ENCODE results near the gene HNRNPH3. TPM values are rescaled to one million over a fixed set of nuclear protein-coding genes. Genes with fewer than 3 reads are reported as not detected.

The HNRNPH3 gene
- total and polyA plus RNA-seq, 10 donors: 43.2 to 142 (median 101) TPM

DNA sequence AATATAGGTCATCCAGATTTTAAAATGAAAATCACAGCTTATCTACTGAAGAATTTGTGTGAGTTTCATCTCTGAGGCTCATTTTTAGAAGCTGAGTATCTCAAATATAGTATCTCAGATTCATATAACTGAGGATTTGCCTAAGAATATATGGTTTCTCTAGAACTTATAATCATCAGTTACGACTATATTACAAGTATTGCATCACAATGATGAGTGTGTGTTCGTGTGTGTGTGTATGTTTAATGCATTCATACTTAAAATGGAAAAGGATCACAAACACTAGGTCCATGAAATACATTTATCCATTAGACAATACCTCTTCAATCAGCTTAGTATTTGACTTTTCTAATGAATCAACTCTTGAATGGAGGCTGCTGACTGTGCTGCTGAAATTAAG, 53.9 kb downstream of the HNRNPH3 start:
- Histone ChIP-seq H3K27ac (no peak overlapping the region), H3K27me3 (replicated peaks in 1 of 7) (no peaks in the 10 kb centered on the region), H3K36me3 (peaks cover 3 to 100% (median 73%) of the 10 kb centered on the region in 6 donors), H3K4me1 (no peaks in the 10 kb centered on the region), H3K4me3 (no peak overlapping the region), H3K9me3 (no peaks in the 10 kb centered on the region)
- DNase-seq: no peak
- TF ChIP-seq POLR2AphosphoS5 (IDR thresholded peaks at IDR 0.05) (no peak), POLR2A (IDR thresholded peaks at IDR 0.05) (no peak)
- TF ChIP-seq, protein P1, sequence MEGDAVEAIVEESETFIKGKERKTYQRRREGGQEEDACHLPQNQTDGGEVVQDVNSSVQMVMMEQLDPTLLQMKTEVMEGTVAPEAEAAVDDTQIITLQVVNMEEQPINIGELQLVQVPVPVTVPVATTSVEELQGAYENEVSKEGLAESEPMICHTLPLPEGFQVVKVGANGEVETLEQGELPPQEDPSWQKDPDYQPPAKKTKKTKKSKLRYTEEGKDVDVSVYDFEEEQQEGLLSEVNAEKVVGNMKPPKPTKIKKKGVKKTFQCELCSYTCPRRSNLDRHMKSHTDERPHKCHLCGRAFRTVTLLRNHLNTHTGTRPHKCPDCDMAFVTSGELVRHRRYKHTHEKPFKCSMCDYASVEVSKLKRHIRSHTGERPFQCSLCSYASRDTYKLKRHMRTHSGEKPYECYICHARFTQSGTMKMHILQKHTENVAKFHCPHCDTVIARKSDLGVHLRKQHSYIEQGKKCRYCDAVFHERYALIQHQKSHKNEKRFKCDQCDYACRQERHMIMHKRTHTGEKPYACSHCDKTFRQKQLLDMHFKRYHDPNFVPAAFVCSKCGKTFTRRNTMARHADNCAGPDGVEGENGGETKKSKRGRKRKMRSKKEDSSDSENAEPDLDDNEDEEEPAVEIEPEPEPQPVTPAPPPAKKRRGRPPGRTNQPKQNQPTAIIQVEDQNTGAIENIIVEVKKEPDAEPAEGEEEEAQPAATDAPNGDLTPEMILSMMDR (IDR thresholded peaks at IDR 0.05 in 8 of 11, conservative IDR thresholded peaks at IDR 0.05 in 3 of 11): no peak
- intact Hi-C loops (cut with DNase I; ENCODE audit: low total_unique reads): no loop called here
- 76 to 91% (median 88%) methylated on average over 2 of the region's 2 CpGs for WGBS, 5 donors

Other genes with a start within 250 kb of the HNRNPH3 start
- gene MYPN, start 222.6 kb upstream of the HNRNPH3 start, total RNA-seq: under 1 TPM in 3 of 7 donors, not detected in 4; 0.06 to 0.94 (median 0.10) TPM
- under 1 TPM in 2 of 3 donors, not detected in 1; 0.03 to 0.04 TPM for gene MYPN, start 222.6 kb upstream of the HNRNPH3 start, polyA plus RNA-seq
- gene ATOH7, start 100.0 kb upstream of the HNRNPH3 start, total RNA-seq: not detected
- under 1 TPM; 0.04 to 0.10 (median 0.08) TPM for gene ATOH7, start 100.0 kb upstream of the HNRNPH3 start, polyA plus RNA-seq
- 1 to 10 TPM; 1.7 to 6.9 (median 3.5) TPM for gene PBLD, start 864 bp downstream of the HNRNPH3 start, total RNA-seq
- gene PBLD, start 864 bp downstream of the HNRNPH3 start, polyA plus RNA-seq: 1 to 10 TPM in 2 of 3 donors, under 1 TPM in 1; 0.96 to 1.2 (median 1.2) TPM
- 10 to 100 TPM; 17.6 to 33.1 (median 27.2) TPM for gene RUFY2, start 75.2 kb downstream of the HNRNPH3 start, total RNA-seq
- gene RUFY2, start 75.2 kb downstream of the HNRNPH3 start, polyA plus RNA-seq: 1 to 10 TPM; 4.5 to 6.6 (median 5.1) TPM
- gene DNA2, start 139.9 kb downstream of the HNRNPH3 start, total RNA-seq: 10 to 100 TPM in 1 of 7 donors, 1 to 10 TPM in 6; 5.6 to 13.6 (median 7.4) TPM
- 1 to 10 TPM; 1.4 to 2.9 (median 1.6) TPM for gene DNA2, start 139.9 kb downstream of the HNRNPH3 start, polyA plus RNA-seq
- gene SLC25A16, start 195.5 kb downstream of the HNRNPH3 start, total RNA-seq: 10 to 100 TPM; 13.1 to 24.0 (median 18.2) TPM
- gene SLC25A16, start 195.5 kb downstream of the HNRNPH3 start, polyA plus RNA-seq: 1 to 10 TPM; 6.0 to 9.9 (median 6.3) TPM
- gene TET1, start 228.3 kb downstream of the HNRNPH3 start, total RNA-seq: 1 to 10 TPM; 1.6 to 3.1 (median 2.5) TPM
- under 1 TPM; 0.04 to 0.16 (median 0.15) TPM for gene TET1, start 228.3 kb downstream of the HNRNPH3 start, polyA plus RNA-seq

Measured in spleen (tissue), 11 donors.